Neural cell (in vitro differentiated cells): ENCODE results near the gene SYNJ1. TPM values are rescaled to one million over a fixed set of nuclear protein-coding genes. Genes with fewer than 3 reads are reported as not detected.

Experiments used
- H2AFZ ChIP-seq: fragments of 200-600, 300-800 bp; sonication (generic), shearing (Covaris generic); 2 replicates; pipeline ENCODE4 v1.6.0; 2014; ENCODE audit warnings: low read depth, mild to moderate bottlenecking, antibody characterized with exemption, low read length, moderate library complexity
- H3F3A ChIP-seq: fragments of 200-600 bp; shearing (Covaris generic); 2 replicates; pipeline ENCODE4 v1.6.1; 2016; ENCODE audit warnings: mild to moderate bottlenecking, moderate library complexity, mixed read lengths, antibody characterized with exemption, low read length; ENCODE audit not compliant: insufficient read depth, poor library complexity, severe bottlenecking
- H3K27ac ChIP-seq: fragments of 200-600, 300-800 bp; sonication (generic), shearing (Covaris generic); 2 replicates; pipeline ENCODE4 v1.5.1; 2014; ENCODE audit warnings: mild to moderate bottlenecking, low read length, moderate library complexity
- H3K27me3 ChIP-seq: fragments of 300-800, 200-600 bp; sonication (generic), shearing (Covaris generic); 2 replicates; pipeline ENCODE4 v1.6.0; 2014; ENCODE audit warnings: mild to moderate bottlenecking, low read depth, low read length, moderate library complexity; ENCODE audit not compliant: insufficient read depth
- H3K36me3 ChIP-seq: fragments of 300-800, 200-600 bp; sonication (generic), shearing (Covaris generic); 2 replicates; pipeline ENCODE4 v1.5.1; 2014; ENCODE audit warnings: mild to moderate bottlenecking, antibody characterized with exemption, low read length, moderate library complexity; ENCODE audit not compliant: insufficient read depth
- H3K4me2 ChIP-seq: fragments of 300-800, 200-600 bp; sonication (generic), shearing (Covaris generic); 2 replicates; pipeline ENCODE4 v1.6.0; 2014; ENCODE audit warnings: mild to moderate bottlenecking, low read length
- H3K4me3 ChIP-seq: fragments of 300-800, 200-600 bp; sonication (generic), shearing (Covaris generic); 2 replicates; pipeline ENCODE4 v1.5.1; 2014; ENCODE audit warnings: mild to moderate bottlenecking, low read length, moderate library complexity
- H3K79me2 ChIP-seq: fragments of 200-600 bp; shearing (Covaris generic); replicated peaks from 2 replicates; pipeline ENCODE4 v1.6.0; 2014; ENCODE audit warnings: mild to moderate bottlenecking, low read length, moderate library complexity; ENCODE audit not compliant: insufficient read depth
- H3K9ac ChIP-seq: fragments of 300-800, 200-600 bp; sonication (generic), shearing (Covaris generic); 2 replicates; pipeline ENCODE4 v1.6.1; 2016; ENCODE audit warnings: mild to moderate bottlenecking, low read length, mixed read lengths
- H3K9me2 ChIP-seq: fragments of 200-600 bp; shearing (Covaris generic); 2 replicates; pipeline ENCODE4 v1.6.1; 2016; ENCODE audit warnings: mild to moderate bottlenecking, low read length, mixed read lengths; ENCODE audit not compliant: insufficient read depth
- H3K9me3 ChIP-seq: fragments of 200-600, 300-800 bp; sonication (generic), shearing (Covaris generic); 2 replicates; pipeline ENCODE4 v1.6.1; 2016; ENCODE audit warnings: mild to moderate bottlenecking, mixed run types, low read length, moderate library complexity, mixed read lengths
- H4K20me1 ChIP-seq: fragments of 200-600 bp; shearing (Covaris generic); 2 replicates; pipeline ENCODE4 v1.6.1; 2016; ENCODE audit warnings: mild to moderate bottlenecking, mixed run types; ENCODE audit not compliant: insufficient read depth
- EP300 ChIP-seq: fragments of 450-650 bp; conservative IDR thresholded peaks from 2 replicates; pipeline ENCODE4 v1.6.1; 2014; ENCODE audit warnings: antibody characterized with exemption, mild to moderate bottlenecking, moderate library complexity; ENCODE audit not compliant: poor library complexity, severe bottlenecking
- EZH2 ChIP-seq: fragments of 200-600, 300-800 bp; shearing (Covaris generic), sonication (generic); IDR thresholded peaks from 2 replicates; pipeline ENCODE4 v1.6.1; 2014; ENCODE audit warnings: antibody characterized with exemption, low read length, borderline replicate concordance, mild to moderate bottlenecking; ENCODE audit not compliant: insufficient read depth, poor library complexity, severe bottlenecking
- MXI1 ChIP-seq: fragments of 450-650 bp; conservative IDR thresholded peaks from 2 replicates; pipeline ENCODE4 v1.6.1; 2014; ENCODE audit warnings: antibody characterized with exemption, mild to moderate bottlenecking; ENCODE audit not compliant: poor library complexity, severe bottlenecking
- POLR2AphosphoS5 ChIP-seq: IDR thresholded peaks from 2 replicates; pipeline ENCODE4 v1.6.1; 2012
- RAD21 ChIP-seq: fragments of 450-650 bp; conservative IDR thresholded peaks from 2 replicates; pipeline ENCODE4 v1.6.1; 2014; ENCODE audit warnings: antibody characterized with exemption, mild to moderate bottlenecking, moderate library complexity
- SMC3 ChIP-seq: fragments of 450-650 bp; conservative IDR thresholded peaks from 2 replicates; pipeline ENCODE4 v1.6.1; 2014; ENCODE audit warnings: antibody characterized with exemption, mild to moderate bottlenecking, moderate library complexity; ENCODE audit not compliant: poor library complexity
- TAF1 ChIP-seq: IDR thresholded peaks from 2 replicates; pipeline ENCODE4 v1.6.1; 2012; ENCODE audit warnings: low read depth
- polyA plus RNA-seq: library from polyadenylated mRNA; depleted of rRNA; stranded (reverse); fragments of >200 nt; gene quantifications from 2 replicates; pipeline ENCODE4 v1.2.3, GENCODE V29; 2014
- TF ChIP-seq, protein P1 (sequence below): fragments of 450-650 bp; IDR thresholded peaks from 2 replicates; pipeline ENCODE4 v1.5.1; 2014; ENCODE audit warnings: antibody characterized with exemption, mild to moderate bottlenecking, moderate library complexity; ENCODE audit not compliant: poor library complexity, severe bottlenecking
- TF ChIP-seq, protein P2 (sequence below): IDR thresholded peaks from 2 replicates; pipeline ENCODE4 v1.6.1; 2012; ENCODE audit warnings: borderline replicate concordance

SYNJ1 gene
- polyA plus RNA-seq, 1 donor from 2014 or later, result 24.1 TPM

DNA sequence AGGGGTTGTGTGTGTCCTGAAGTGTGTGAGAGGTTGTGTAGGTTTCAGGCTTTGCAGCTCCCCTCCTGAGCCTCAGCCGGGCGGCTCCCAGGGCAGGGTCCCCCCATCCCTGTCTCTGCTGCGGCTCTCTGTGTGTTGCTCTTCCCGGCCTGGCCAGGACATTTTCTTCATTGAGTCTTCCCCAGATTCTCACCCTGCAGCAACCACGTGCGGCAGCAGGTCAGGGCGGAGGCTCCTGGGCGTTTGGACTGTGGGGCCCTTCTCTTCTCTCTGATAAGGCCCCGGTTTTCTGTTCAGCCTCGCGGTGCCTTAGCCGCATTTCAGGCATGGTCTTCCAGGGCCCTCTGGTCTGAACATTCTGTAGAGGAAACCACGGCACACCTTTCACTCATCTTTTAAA lies 140.7 kb downstream of the SYNJ1 start:
- no peaks in the 10 kb centered on the region for H3K79me2 ChIP-seq
- H3K9ac ChIP-seq, result no peak overlapping the region
- no peak for TF ChIP-seq MXI1
- no peak for TF ChIP-seq RAD21
- TF ChIP-seq EP300, result no peak
- TF ChIP-seq, protein P1, sequence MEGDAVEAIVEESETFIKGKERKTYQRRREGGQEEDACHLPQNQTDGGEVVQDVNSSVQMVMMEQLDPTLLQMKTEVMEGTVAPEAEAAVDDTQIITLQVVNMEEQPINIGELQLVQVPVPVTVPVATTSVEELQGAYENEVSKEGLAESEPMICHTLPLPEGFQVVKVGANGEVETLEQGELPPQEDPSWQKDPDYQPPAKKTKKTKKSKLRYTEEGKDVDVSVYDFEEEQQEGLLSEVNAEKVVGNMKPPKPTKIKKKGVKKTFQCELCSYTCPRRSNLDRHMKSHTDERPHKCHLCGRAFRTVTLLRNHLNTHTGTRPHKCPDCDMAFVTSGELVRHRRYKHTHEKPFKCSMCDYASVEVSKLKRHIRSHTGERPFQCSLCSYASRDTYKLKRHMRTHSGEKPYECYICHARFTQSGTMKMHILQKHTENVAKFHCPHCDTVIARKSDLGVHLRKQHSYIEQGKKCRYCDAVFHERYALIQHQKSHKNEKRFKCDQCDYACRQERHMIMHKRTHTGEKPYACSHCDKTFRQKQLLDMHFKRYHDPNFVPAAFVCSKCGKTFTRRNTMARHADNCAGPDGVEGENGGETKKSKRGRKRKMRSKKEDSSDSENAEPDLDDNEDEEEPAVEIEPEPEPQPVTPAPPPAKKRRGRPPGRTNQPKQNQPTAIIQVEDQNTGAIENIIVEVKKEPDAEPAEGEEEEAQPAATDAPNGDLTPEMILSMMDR, result no peak
- TF ChIP-seq SMC3, result no peak
- TF ChIP-seq EZH2, result no peak
- no peak for TF ChIP-seq TAF1
- TF ChIP-seq POLR2AphosphoS5, result no peak
- TF ChIP-seq, protein P2, sequence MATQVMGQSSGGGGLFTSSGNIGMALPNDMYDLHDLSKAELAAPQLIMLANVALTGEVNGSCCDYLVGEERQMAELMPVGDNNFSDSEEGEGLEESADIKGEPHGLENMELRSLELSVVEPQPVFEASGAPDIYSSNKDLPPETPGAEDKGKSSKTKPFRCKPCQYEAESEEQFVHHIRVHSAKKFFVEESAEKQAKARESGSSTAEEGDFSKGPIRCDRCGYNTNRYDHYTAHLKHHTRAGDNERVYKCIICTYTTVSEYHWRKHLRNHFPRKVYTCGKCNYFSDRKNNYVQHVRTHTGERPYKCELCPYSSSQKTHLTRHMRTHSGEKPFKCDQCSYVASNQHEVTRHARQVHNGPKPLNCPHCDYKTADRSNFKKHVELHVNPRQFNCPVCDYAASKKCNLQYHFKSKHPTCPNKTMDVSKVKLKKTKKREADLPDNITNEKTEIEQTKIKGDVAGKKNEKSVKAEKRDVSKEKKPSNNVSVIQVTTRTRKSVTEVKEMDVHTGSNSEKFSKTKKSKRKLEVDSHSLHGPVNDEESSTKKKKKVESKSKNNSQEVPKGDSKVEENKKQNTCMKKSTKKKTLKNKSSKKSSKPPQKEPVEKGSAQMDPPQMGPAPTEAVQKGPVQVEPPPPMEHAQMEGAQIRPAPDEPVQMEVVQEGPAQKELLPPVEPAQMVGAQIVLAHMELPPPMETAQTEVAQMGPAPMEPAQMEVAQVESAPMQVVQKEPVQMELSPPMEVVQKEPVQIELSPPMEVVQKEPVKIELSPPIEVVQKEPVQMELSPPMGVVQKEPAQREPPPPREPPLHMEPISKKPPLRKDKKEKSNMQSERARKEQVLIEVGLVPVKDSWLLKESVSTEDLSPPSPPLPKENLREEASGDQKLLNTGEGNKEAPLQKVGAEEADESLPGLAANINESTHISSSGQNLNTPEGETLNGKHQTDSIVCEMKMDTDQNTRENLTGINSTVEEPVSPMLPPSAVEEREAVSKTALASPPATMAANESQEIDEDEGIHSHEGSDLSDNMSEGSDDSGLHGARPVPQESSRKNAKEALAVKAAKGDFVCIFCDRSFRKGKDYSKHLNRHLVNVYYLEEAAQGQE, result no peak
- no peaks in the 10 kb centered on the region for H4K20me1 ChIP-seq
- no peaks in the 10 kb centered on the region for H3K36me3 ChIP-seq
- H2AFZ ChIP-seq, result no peak overlapping the region
- H3K27me3 ChIP-seq, result no peaks in the 10 kb centered on the region
- no peaks in the 10 kb centered on the region for H3K9me2 ChIP-seq
- no peak overlapping the region for H3K27ac ChIP-seq
- no peaks in the 10 kb centered on the region for H3K9me3 ChIP-seq
- H3F3A ChIP-seq, result no peaks in the 10 kb centered on the region
- H3K4me2 ChIP-seq, result no peak overlapping the region
- no peak overlapping the region for H3K4me3 ChIP-seq

DNA sequence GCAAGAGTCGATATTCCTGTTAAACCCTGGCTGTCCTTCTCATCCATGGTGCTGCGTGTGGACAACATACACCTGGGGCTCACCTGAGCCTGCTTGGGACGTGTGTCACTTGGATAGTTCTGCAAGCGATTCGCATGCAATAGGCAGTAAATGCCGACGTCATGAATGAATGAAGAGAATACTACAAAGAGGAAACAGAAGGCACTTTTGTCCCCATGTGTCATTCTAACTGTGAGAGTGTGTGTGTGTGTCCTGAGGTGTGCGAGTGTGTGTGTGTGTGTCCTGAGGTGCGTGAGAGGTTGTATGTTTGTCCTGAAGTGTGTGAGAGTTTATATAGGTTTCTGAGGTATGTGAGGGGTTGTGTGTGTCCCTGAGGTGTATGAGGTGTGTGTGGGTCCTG lies 141.8 kb downstream of the SYNJ1 start:
- no peaks in the 10 kb centered on the region for H3K79me2 ChIP-seq
- no peak for TF ChIP-seq MXI1
- TF ChIP-seq TAF1, result no peak
- TF ChIP-seq EP300, result no peak
- no peak for TF ChIP-seq RAD21
- no peak for TF ChIP-seq SMC3
- no peak for TF ChIP-seq EZH2
- TF ChIP-seq, protein P1, result no peak
- TF ChIP-seq, protein P2, result no peak
- no peak for TF ChIP-seq POLR2AphosphoS5
- H3K9ac ChIP-seq, result no peak overlapping the region
- H4K20me1 ChIP-seq, result no peaks in the 10 kb centered on the region
- H3K27ac ChIP-seq, result no peak overlapping the region
- H3K36me3 ChIP-seq, result no peaks in the 10 kb centered on the region
- no peak overlapping the region for H3K4me2 ChIP-seq
- no peak overlapping the region for H2AFZ ChIP-seq
- no peaks in the 10 kb centered on the region for H3K9me2 ChIP-seq
- no peaks in the 10 kb centered on the region for H3F3A ChIP-seq
- no peaks in the 10 kb centered on the region for H3K9me3 ChIP-seq
- H3K27me3 ChIP-seq, result no peaks in the 10 kb centered on the region
- no peak overlapping the region for H3K4me3 ChIP-seq
